Islet of Langerhans (tissue), 1 donor: ENCODE measurements around the gene CTRL.
"Not testable (repeated sequence)": the region's sequence is repeated elsewhere in the genome, so short reads cannot be mapped to it uniquely, and the experiment has no call there.

ENCODE experiments used
- FAIRE-seq: peaks from one replicate; lab custom pipeline; 2011; peaks lifted over from hg19 to GRCh38; lab: Jason Lieb, UNC

Gene CTRL

DNA sequence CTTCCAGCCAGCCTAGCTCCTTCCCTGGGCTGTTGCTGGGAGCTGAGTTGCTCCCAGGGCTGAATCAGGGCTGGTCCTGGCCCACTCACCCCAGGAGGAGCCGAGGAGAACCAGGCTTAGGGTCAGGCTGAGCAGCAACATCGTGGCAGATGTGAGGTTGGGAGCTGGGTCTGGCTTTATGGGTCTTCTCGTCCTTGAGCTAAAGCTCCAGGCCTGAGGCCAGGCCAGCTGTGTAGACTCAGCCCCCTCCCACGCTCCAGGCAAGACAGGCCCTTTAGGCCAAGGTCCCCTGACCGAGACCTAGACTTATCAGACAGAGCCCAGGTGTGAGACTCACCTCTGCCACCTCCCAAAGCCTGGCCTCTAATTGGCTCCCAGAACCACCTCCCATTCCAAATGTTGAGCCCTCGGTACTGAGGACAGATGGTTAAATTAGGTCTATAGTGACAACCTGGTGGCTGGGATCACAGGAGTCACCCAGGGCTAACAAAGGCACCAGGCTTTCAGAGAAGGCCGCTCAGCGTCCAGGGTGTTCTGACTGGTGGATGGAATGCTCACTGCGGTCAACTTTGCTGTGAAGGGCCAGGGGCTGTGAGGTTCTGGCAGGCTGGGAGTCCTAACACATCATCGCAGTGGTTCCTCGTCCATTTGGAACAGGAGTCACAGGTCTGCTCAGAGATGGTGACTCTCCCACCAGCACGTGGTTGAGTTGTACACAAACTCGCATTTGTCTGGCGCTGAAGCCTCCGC, at the start of gene CTRL:
Gene CTRL, minus strand, starts transcription at position 151 of the 750 bp plus-strand sequence. Its CDS starts 10 bp downstream, at position 141.
- no peak for FAIRE-seq

GRCh38 chr16:67979955-67980678, 48.5 kb upstream of the CTRL start, which contains the start of gene DPEP3:
Gene DPEP3, minus strand, starts transcription at chr16:67980499. Its CDS starts 119 bp downstream, at chr16:67980380.
- no peak for FAIRE-seq

DNA sequence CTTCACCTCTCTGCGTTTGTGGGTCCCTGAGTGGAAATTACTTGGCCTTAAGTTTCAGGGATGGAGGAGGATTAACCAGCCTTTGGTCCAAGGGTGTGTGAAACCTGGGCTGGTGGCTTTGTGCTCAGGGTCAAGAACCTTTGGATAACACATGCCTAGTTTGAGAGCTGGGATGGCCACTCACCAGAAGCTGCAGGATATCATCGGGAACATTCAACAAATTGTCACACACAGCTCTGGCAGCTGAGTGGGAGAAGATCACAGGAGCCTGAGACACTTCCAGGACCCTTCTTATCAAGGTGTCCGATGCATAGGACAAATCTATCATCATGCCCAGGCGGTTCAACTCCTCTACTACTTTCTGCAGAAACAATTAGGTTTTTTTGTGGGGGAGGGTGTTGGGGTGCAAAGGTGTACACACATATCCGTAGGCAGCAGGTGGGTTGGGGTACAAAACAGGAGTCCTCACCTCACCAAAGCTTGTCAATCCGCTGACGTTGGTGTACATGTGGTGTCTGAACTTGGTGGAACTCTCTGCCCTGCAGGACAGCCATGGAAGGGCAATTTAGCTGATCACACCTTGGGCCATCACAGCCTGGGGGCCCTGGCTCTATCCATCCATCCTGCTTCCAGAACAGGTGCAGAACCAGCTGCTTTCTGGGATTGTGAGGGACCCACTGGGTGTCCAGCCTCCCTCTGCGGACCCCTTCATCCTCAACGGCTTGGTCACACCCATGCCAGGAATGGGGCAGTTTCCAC, 46.0 kb upstream of the CTRL start:
- FAIRE-seq: no peak

DNA sequence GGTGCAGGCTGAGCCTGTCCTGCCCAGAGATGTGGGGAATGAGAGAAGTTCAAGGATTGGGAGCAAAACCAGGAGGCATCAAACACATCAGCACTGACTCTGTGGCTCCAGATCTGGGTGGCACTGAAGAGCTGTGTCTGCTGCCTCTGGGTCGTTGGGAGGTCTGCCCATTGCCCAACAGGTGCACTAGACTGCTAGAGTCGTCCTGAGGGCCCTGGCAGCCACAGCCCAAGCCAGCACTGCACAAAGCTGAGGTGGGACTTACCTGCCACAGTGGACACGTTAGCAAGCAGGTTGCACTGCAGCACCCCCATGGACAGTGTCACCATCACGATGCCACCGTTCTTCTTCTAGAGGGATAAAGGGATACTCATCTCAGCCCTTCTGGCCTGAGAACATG, 45.3 kb upstream of the CTRL start:
- FAIRE-seq: no peak

GRCh38 chr16:67976205-67976604, 44.5 kb upstream of the CTRL start:
- no peak for FAIRE-seq

- no peak for FAIRE-seq
These were observed 43.9 kb upstream of the CTRL start for GRCh38 chr16:67975321-67976105.

DNA sequence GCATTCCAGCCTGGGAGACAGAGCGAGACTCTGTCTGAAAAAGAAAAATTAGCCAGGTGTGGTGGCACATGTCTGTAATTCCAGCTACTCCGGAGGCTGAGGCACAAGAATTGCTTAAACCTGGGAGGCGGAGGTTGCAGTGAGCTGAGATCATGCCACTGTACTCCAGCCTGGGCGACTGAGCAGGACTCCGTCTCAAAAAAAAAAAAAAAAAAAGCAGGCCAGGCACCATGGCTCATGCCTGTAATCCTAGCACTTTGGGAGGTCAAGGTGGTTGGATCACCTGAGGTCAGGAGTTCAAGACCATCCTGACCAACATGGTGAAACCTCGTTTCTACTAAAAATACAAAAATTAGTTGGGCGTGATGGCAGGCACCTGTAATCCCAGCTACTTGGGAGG, 40.6 kb upstream of the CTRL start:
- not testable (repeated sequence) for FAIRE-seq

- FAIRE-seq: no peak
These were observed 39.4 kb upstream of the CTRL start for GRCh38 chr16:67971111-67971510.

- no peak for FAIRE-seq
These were observed 37.8 kb upstream of the CTRL start for GRCh38 chr16:67969254-67970039.

- FAIRE-seq: no peak
These were observed 37.0 kb upstream of the CTRL start, which contains the start of gene SLC12A4 for GRCh38 chr16:67968400-67969253. Gene SLC12A4, minus strand, starts transcription at chr16:67968637. Its CDS starts 84 bp downstream, at chr16:67968553.

- FAIRE-seq: no peak
These were observed 36.3 kb upstream of the CTRL start for GRCh38 chr16:67967958-67968399.

DNA sequence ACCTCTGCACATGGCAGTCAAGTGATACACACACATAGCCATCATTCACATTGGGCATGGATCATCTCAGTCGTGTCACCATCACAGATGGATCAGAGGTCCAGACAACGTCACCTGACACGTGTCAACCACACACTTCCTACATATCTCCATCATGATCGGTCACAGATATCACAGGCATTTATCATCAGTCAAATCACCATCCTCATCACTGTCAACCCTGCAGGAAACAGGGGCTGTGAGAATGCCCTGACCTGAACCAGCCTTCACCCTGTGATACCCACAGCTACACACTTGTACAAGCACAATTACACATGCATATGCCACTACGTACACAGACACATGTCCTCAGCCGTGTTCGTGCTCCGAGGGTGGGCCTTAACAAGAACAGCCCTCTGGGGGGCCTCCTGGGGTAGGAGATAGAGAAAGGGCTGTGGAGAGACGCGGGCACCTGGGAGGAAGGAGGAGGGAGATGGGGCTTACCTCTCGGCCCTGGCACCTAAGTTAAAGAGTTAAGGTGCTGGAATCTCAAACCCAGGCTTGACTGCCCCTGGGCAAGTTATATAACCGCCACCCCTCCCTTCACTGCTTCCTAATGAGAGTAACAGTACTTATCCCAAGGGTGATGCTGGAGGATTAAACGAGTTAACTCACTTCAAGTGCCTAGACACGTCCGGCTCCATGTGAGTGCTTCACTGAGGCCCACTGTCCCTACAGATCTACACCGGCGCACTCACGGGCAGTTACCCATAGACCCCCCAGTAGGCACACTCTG, 35.7 kb upstream of the CTRL start:
- no peak for FAIRE-seq

DNA sequence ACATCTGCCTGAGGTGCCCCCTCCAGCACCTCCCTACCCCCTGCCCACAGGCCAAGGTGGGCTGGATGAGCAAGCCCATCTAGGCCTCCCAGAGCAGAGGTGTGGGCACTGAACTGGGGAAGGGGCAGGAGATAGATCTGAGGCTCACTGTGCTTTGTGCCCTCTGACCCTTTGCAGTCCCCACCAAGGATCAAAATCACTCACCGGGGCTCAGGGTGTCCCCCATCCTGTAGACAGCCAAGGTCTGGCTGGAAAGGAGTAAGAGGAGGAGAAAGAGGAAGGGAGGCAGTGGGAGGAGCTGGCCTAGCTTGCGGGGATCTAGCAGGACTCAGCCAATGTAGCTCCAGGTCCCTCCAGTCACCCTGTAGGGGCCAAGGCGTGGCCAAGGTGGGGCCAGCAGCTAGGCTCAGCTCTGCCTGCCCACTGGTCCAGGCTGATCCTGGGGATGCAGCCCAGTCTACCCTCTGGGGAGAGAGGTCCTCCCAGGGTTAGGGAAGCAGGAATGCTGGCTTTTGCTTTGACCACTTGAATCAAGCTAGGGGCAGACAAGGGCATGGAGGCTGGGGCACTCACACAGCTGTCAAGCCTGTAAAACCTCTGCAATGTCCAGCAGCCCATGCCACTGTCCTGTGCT, 35.0 kb upstream of the CTRL start:
- no peak for FAIRE-seq

DNA sequence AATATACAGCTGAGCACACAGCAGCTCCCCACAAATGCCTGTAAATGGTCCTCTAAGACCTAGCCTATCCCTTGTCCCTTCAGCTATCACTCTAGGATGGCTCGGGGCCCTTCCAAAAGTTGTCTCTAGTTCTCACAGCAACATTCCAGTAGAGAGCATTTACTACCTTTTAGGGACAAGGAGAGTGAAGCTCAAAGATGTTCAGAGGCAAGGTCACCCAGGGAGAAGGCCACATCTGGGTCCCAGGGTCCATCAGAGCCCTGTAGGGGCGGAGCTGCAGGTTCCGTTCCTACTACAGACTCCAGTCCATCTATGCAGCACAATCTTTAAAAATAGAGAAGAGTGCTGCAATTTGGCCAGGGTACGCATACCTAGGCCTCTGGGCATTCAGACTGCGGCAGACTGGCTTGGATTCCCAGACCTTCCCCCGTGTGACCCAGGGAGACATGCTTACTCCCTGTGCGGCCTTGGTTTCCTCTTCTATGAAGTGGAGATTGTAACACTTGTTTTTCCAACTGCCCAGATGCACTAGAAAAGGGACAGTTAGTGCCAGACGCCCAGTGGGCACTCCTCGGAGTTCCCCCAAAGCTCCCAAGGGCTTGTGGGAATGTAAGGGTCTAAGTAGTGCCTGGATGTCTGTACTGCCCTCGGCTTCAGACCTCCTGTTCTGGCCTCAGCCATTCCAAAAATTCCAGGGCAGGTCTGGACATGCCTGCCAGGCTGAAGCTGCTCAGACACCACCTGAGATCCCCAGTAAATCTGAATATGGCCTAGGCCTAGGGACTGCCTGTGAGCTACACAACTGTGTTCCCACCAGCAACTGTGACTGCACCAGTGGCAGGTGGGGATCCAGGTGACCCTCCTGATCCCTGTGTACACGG, 34.2 kb upstream of the CTRL start:
- no peak for FAIRE-seq

DNA sequence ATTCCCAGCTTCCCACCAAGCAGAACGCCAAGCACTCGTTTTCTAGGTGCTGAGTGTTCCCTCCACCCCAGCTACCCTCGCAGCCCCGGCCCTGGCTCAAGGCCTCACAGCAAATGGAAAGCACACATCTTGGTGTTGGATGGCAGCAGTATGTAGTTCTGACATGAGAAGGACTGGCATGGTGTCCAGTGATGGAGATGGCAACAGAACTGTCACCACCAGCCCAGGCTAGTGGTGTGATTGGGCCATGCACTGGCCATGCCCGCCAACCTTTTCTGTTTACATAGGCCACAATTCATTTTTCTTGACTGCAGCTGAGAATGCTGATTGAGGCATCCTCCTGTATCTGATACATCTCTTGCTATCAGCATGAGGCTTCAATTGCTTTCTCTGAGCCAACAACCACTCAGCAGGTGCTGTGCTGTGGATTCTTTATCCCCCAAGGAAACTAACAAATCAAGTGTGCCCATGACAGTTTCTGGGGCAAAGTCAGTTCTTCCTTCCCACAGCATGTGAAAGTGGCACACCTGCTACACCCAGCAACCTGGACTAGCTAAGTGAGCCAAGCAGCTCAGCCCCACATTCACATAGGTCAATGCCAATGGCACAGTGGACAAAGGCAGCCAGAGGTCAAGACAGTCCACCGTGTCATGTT, 32.9 kb upstream of the CTRL start:
- FAIRE-seq: no peak

DNA sequence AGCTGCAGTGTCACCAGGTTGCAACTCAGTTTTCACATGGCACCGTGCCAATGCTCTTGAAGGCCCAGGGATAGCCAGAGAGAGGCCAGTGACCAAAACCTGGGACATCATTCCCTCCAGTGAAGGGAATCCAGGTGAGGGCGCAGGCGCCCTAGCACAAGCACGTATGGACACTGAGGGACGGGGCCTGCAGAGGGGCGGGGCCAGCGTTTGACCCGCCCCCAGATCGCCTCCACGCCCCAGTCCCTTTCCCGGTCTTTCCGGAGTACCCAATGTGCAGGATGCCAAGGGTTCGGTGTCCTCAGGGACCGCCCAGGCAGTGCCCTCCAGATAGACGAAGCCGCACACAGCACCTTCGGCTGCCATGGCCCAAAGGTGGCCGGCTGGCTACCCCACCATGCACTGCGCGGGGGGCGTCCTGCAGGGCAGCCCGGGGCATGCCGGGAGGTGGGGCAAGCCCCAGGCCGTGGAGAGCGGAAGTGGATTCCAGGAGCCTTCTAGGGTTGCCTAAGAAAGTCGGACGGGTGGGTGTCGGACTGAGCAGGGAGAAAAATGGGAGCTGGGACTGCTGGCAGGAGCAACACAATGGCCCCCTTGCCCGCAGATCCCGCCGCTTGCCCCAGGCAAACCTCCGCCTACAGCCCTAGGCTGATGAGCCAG, 32.1 kb upstream of the CTRL start:
- FAIRE-seq: no peak

DNA sequence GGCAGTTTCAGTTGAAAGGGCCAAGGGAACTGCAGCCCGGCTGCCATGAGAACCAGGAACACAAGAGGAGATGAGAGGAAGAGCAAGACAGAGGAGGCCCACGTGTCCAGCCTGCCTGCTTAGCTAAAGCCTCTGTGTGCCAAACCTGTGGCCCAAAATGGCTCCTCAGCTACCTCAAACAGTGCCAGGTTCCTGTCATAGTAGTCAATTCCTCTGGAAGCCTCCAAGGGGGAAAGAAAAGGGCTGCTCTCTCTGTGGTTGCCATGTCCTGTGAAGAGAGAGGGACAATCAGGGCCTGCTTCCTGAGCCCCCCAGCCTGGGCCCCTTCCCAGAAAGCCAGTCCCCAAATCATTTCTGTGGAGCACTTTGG, 31.6 kb upstream of the CTRL start:
- no peak for FAIRE-seq
